OCI-LY7 (cell line): Measurements from ENCODE around the gene OR9A2. TPM values are rescaled to one million over a fixed set of nuclear protein-coding genes. Genes with fewer than 3 reads are reported as not detected.

Experiments used
- BruUV-seq: library from RNA; stranded (reverse); fragments of 400-500 nt; replicated peaks from 2 replicates; lab custom pipeline; 2021; lab: Mats Ljungman, UMichigan
- CTCF ChIA-PET: fragments of 300-600 bp; sonication (Branson Sonifier 250); formaldehyde crosslinking; loops from one replicate; lab custom pipeline; 2022; ENCODE audit warnings: antibody characterized with exemption; ENCODE audit not compliant: unreplicated experiment; lab: Charles Lee
- POLR2A ChIA-PET: fragments of 300-600 bp; sonication (Branson Sonifier 250); formaldehyde crosslinking; loops from one replicate; lab custom pipeline; 2022; ENCODE audit warnings: antibody characterized with exemption; lab: Charles Lee
- DNase-seq: peaks from one replicate; pipeline ENCODE4 v3.0.0-alpha.2; 2015; ENCODE audit warnings: low spot score
- H2AFZ ChIP-seq: fragments of 200-600 bp; sonication (generic), shearing (Covaris generic); 2 replicates; pipeline ENCODE4 v1.6.1; 2014; ENCODE audit warnings: mild to moderate bottlenecking, antibody characterized with exemption, low read length, moderate library complexity
- H3K27ac ChIP-seq: fragments of 200-600 bp; sonication (generic); 2 replicates; pipeline ENCODE4 v1.5.1; 2014; ENCODE audit warnings: mixed run types, low read depth, mild to moderate bottlenecking, moderate library complexity, low read length, inconsistent platforms; ENCODE audit not compliant: poor library complexity, severe bottlenecking
- H3K36me3 ChIP-seq: fragments of 200-600 bp; sonication (generic); 2 replicates; pipeline ENCODE4 v1.6.1; 2014; ENCODE audit warnings: mild to moderate bottlenecking, antibody characterized with exemption, low read length, moderate library complexity, mixed read lengths; ENCODE audit not compliant: insufficient read depth
- H3K4me1 ChIP-seq: fragments of 200-600 bp; sonication (generic); 2 replicates; pipeline ENCODE4 v1.5.1; 2014; ENCODE audit warnings: mild to moderate bottlenecking, low read length; ENCODE audit not compliant: insufficient read depth, poor library complexity, severe bottlenecking
- H3K4me2 ChIP-seq: fragments of 200-600 bp; sonication (generic); 2 replicates; pipeline ENCODE4 v1.6.1; 2014; ENCODE audit warnings: mild to moderate bottlenecking, low read length
- H3K4me3 ChIP-seq: fragments of 200-600 bp; sonication (generic); 2 replicates; pipeline ENCODE4 v1.5.1; 2014; ENCODE audit warnings: mild to moderate bottlenecking, low read depth, low read length; ENCODE audit not compliant: poor library complexity, severe bottlenecking
- H3K79me2 ChIP-seq: fragments of 200-600 bp; sonication (generic); 2 replicates; pipeline ENCODE4 v1.6.1; 2016; ENCODE audit warnings: low read depth, mild to moderate bottlenecking, low read length, moderate library complexity, mixed read lengths; ENCODE audit not compliant: insufficient read depth
- H3K9me2 ChIP-seq: fragments of 200-600 bp; sonication (generic); 2 replicates; pipeline ENCODE4 v1.6.1; 2016; ENCODE audit warnings: mild to moderate bottlenecking, low read length, mixed read lengths; ENCODE audit not compliant: insufficient read depth
- H3K9me3 ChIP-seq: fragments of 200-600 bp; sonication (generic); 2 replicates; pipeline ENCODE4 v1.6.1; 2014; ENCODE audit warnings: mild to moderate bottlenecking, mixed run types, low read length, mixed read lengths
- H4K20me1 ChIP-seq: fragments of 200-600 bp; sonication (generic); 2 replicates; pipeline ENCODE4 v1.6.1; 2014; ENCODE audit warnings: mild to moderate bottlenecking, antibody characterized with exemption, low read length, moderate library complexity, mixed read lengths; ENCODE audit not compliant: insufficient read depth
- EZH2phosphoT487 ChIP-seq: fragments of 200-600 bp; sonication (generic); IDR thresholded peaks from 2 replicates; pipeline ENCODE4 v1.6.1; 2018; ENCODE audit warnings: low read depth, borderline replicate concordance, mild to moderate bottlenecking, mixed run types, antibody characterized with exemption, low read length, moderate library complexity, mixed read lengths
- intact Hi-C: fragments of 100-400 bp; cut with micrococcal nuclease; formaldehyde crosslinking; loops from one replicate; pipeline ENCODE4 v1.10.0; 2022; ENCODE audit not compliant: unreplicated experiment
- total RNA-seq, 2 experiments: library from RNA; depleted of rRNA in 1 of 2; stranded (reverse); fragments of >200 nt in 1 of 2; shearing (Covaris generic) in 1 of 2; gene quantifications; 2 replicates each; pipeline ENCODE4 v1.2.3, GENCODE V29; 2014 to 2022
- TF ChIP-seq, protein P1 (sequence below): fragments of 200-600 bp; sonication (generic); conservative IDR thresholded peaks from 2 replicates; pipeline ENCODE4 v1.5.1; 2014; ENCODE audit warnings: mild to moderate bottlenecking, antibody characterized with exemption, low read length, moderate library complexity, mixed read lengths

OR9A2 gene
- total RNA-seq, 2 experiments from 2014 or later = 0.53 to 0.66 TPM

DNA sequence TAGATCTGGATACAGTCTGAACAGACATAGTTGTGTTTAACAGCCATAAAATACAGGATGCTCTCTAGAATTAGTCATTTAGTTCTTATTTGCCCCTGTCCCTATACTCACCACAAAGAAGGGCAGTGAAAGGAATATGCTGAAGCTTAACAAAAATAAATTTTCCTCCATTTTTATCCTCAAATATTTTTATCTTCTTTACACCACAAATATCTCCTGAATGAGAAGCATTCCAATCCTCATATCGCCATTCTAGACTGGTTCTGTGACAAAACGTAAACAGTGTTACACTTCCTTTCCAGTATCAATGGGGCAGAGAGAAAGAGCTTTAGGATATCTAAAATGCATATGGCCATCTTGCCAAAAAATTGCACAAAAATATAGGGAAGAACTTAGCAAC is 1.6 kb downstream of the OR9A2 start:
- Histone ChIP-seq H3K9me3 (no peaks in the 10 kb centered on the region), H3K36me3 (no peaks in the 10 kb centered on the region), H3K4me2 (no peak overlapping the region), H2AFZ (no peak overlapping the region), H3K9me2 (no peaks in the 10 kb centered on the region), H3K4me1 (no peaks in the 10 kb centered on the region), H3K4me3 (no peak overlapping the region), H3K27ac (no peak overlapping the region), H3K79me2 (no peaks in the 10 kb centered on the region), H4K20me1 (no peaks in the 10 kb centered on the region)
- TF ChIP-seq, protein P1, sequence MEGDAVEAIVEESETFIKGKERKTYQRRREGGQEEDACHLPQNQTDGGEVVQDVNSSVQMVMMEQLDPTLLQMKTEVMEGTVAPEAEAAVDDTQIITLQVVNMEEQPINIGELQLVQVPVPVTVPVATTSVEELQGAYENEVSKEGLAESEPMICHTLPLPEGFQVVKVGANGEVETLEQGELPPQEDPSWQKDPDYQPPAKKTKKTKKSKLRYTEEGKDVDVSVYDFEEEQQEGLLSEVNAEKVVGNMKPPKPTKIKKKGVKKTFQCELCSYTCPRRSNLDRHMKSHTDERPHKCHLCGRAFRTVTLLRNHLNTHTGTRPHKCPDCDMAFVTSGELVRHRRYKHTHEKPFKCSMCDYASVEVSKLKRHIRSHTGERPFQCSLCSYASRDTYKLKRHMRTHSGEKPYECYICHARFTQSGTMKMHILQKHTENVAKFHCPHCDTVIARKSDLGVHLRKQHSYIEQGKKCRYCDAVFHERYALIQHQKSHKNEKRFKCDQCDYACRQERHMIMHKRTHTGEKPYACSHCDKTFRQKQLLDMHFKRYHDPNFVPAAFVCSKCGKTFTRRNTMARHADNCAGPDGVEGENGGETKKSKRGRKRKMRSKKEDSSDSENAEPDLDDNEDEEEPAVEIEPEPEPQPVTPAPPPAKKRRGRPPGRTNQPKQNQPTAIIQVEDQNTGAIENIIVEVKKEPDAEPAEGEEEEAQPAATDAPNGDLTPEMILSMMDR = no peak
- no peak for TF ChIP-seq EZH2phosphoT487
- CTCF ChIA-PET = no interaction called here
- BruUV-seq = no TSS peak
- intact Hi-C loops = no loop called here
- POLR2A ChIA-PET = interaction anchor here (0.8 kb wide), 1 partner anchor 394 kb away, joined by 3 read pairs; no protein-coding TSS in a partner anchor
- DNase-seq = no peak

DNA sequence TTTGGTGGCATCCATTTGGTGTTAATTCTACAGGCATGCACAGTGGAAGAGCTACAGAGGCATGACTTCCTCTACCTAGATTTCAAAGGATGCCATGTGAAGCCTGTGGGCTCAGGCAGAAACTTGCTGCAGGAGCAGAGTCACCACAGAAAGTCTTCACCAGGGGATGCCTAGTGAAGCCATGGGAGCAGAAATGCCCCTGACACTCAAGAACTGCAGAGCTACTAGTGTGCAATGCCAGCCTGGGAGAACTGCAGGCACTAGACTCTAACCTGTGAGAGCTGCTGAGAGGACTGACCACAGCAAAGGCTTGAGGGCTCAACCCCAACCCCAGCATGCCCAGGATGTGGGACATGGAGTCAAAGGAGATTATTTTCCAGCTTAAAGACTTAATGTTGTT is 3.9 kb downstream of the OR9A2 start:
- ChIA-PET CTCF (no interaction called here), POLR2A (interaction anchor here (0.7 to 1.4 kb wide), 2 partner anchors 18 to 21 kb away, joined by 3 to 4 read pairs; no protein-coding TSS in a partner anchor)
- Histone ChIP-seq H3K4me1 (peaks cover 4% of the 10 kb centered on the region), H2AFZ (no peak overlapping the region), H3K9me3 (no peaks in the 10 kb centered on the region; the same call in 1 of the 2 replicates), H3K79me2 (no peaks in the 10 kb centered on the region), H4K20me1 (no peaks in the 10 kb centered on the region), H3K36me3 (no peaks in the 10 kb centered on the region; the same call in 1 of the 2 replicates), H3K9me2 (no peaks in the 10 kb centered on the region), H3K27ac (no peak overlapping the region), H3K4me3 (no peak overlapping the region), H3K4me2 (no peak overlapping the region)
- no peak for TF ChIP-seq EZH2phosphoT487
- TF ChIP-seq, protein P1 = no peak
- DNase-seq = no peak
- no TSS peak for BruUV-seq
- intact Hi-C loops = no loop called here

DNA sequence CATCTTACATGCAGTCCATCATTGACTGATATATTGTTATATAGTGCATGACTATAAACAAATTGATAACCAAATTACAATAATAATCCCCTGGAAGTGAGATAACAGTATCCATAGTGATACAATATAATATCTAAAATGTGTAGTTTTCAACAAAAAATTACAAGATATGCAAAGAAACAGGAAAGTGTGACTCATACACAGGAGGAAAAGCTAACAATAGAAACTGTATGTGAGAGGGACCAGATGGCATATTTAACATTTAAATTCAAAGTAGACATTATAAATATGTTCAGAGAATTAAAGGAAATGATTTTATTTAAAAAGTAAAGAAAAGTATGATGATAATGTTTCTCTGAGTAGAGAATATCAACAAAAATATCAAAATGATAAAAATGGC is 8.0 kb downstream of the OR9A2 start:
- H3K27ac ChIP-seq = no peak overlapping the region
- H4K20me1 ChIP-seq = no peaks in the 10 kb centered on the region
- BruUV-seq = no TSS peak
- DNase-seq = no peak
- no peaks in the 10 kb centered on the region for H3K79me2 ChIP-seq
- H3K9me2 ChIP-seq = no peaks in the 10 kb centered on the region
- CTCF ChIA-PET = interaction anchor here (1.0 kb wide), 1 partner anchor 196 kb away, joined by 3 read pairs; no protein-coding TSS in a partner anchor
- no peaks in the 10 kb centered on the region; the same call in 1 of the 2 replicates for H3K9me3 ChIP-seq
- POLR2A ChIA-PET = interaction anchor here (0.6 to 1.7 kb wide), 2 partner anchors 10 to 43 kb away, joined by 4 to 6 read pairs; no protein-coding TSS in a partner anchor
- intact Hi-C loops = no loop called here
- no peaks in the 10 kb centered on the region; the same call in 1 of the 2 replicates for H3K36me3 ChIP-seq
- peaks cover 45% of the 10 kb centered on the region for H3K4me1 ChIP-seq
- no peak overlapping the region for H3K4me3 ChIP-seq
- TF ChIP-seq, protein P1 = no peak
- TF ChIP-seq EZH2phosphoT487 = no peak
- no peak overlapping the region for H3K4me2 ChIP-seq
- no peak overlapping the region for H2AFZ ChIP-seq
